SKM-1 treated with dmso at 0.1 percent for 144 hours (cell line): ENCODE measurements around the gene MYL2.
"Not testable (repeated sequence)": the region's sequence is repeated elsewhere in the genome, so short reads cannot be mapped to it uniquely, and the experiment has no call there.

ENCODE experiments used
- DNase-seq: peaks from one replicate; lab custom pipeline; 2025; ENCODE audit not compliant: unreplicated experiment; lab: John Stamatoyannopoulos, UW

Gene MYL2

GRCh38 chr12:110920324-110920910 lies at the start of gene MYL2:
TSS of gene MYL2 (minus strand) at chr12:110920579. CDS start at chr12:110920529, 50 bp downstream.
- no peak for DNase-seq

DNA sequence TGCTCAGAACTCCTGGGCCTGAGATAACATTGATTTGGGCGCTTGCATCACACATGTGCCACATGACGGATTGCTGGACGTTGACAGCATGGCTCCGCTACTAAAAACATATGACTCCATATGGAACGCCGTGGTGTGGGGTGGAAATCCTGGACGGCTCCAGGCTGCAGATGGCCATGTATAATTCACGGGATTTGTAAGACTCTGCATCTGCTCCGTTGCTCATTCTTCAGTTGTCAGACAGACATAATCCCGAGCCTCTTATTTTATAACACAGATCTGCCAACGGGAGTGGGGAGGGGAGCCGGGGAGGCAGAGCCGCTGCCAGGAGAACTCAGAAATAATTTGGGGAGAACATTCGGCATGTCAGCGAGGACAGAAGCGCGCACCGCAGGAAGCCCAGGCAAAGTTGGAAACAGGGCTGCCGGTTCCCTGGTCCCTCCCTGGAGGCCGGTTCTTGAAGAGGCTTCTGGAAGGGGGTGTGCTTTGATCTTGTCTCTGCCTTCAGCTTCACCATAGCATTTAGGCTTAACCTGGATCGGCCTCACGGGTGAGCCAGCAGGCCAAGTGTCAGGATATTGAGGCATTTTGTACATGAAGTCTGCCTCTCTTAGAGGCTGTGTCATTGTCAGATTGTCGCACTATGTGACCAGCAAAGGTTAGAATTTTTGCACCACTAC lies 45.8 kb upstream of the MYL2 start:
- DNase-seq: no peak

DNA sequence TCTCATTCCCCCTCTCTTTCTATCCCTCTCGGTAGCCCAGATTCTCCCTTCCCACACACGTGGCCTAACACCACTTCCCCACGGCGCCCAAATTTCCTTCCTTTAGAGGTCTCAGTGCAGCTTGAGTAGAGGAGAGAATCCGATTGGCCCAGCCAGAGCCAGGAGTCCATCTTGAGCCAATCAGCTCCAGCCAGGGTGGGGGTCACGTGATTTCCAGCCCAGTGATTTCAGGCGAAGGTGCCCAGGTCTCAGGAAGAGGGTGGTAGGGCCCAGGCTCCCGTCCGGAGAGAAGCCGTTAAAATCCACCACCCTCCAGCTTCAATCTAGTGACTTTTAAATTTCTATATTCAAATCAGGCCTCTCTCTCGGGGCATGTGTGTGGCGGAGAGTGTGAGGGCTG lies 45.2 kb upstream of the MYL2 start:
- no peak for DNase-seq

DNA sequence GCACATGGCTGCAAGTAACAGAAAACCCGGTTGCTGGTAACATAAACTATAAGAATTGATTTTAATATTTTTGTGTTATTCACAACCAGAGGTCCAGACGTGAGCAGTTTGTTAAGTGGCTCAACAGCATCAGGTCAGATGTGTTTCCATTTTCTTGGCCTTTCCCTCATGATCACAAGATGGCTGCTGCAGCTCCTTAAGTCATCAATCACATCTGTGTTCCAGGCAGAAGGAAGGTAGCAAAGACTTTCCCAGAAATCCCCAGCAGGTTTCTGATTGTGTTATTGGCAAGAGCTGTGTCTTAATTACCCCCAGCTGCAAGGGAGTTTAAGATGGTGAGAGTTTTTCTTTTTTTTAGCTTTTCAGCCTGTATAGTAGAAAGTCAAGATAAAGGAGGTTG lies 40.4 kb upstream of the MYL2 start:
- DNase-seq: no peak

DNA sequence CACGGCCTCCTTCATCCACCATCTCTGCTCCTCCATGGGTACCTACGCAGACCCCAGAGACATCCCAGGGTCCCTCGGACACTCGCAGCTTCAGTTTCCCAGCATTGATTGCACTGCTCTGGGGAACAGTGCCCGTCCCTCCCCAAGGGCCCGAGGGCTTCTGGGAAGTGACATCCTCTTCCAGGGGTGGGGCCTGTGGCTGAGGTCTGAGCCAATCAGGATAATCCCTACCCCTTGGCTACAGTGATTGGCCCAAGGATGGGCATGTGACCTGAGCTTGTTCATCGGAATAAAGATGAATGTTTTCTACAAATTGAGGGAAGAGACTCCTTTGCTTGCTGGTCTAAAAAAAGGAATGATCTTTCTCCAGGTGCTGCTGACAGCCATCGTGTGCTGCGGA lies 37.3 kb upstream of the MYL2 start:
- no peak for DNase-seq

GRCh38 chr12:110957159-110957558 lies 36.8 kb upstream of the MYL2 start:
- no peak for DNase-seq

DNA sequence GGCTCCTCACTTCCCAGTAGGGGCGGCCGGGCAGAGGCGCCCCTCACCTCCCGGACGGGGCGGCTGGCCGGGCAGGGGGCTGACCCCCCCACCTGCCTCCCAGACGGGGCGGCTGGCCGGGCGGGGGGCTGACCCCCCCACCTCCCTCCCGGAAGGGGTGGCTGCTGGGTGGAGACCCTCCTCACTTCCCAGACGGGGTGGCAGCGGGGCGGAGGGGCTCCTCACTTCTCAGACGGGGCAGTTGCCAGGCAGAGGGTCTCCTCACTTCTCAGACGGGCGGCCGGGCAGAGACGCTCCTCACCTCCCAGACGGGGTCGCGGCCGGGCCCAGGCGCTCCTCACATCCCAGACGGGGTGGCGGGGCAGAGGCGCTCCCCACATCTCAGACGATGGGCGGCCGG lies 30.5 kb upstream of the MYL2 start:
- not testable (repeated sequence) for DNase-seq

GRCh38 chr12:110950466-110950865 lies 30.1 kb upstream of the MYL2 start:
- not testable (repeated sequence) for DNase-seq

- no peak for DNase-seq
These were observed 27.7 kb upstream of the MYL2 start for GRCh38 chr12:110948041-110948440.

DNA sequence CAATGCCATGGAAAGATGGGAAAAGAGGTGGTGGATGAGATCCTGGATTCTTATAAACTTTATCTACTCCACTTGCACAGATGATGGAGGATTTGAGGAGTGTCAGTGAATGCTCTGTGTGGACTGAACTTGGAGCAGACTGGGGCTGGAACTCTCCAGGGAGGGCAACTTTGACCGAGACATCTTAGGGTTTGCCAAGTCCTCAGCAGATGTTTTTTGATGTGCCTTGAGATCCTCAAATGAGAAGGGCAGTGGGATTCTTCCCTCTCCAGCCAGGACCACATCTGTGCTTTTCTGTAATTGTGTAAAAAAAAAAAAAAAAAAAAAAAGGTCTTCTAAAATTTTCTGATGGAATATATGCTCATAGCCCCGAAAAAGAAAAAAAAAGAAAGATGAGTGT lies 23.0 kb upstream of the MYL2 start:
- no peak for DNase-seq

DNA sequence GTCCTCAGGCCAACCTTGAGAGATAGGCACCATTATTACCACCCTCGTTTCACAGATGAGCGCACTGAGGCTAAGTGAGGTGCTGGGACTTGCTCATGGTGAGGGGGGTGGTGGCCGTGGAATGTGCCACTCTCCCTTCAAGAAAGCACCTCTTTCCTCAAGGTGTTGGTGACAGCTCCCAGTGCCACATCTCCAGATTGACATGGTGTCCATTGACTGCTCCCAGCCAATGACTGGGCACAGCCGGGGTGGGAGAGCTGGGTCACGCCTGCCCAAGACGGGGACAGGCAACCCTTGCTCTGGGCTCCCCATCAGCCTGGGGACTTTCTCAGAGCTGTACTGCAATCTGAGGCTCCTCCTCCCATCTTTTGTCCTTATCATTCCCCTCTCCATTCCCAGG lies 21.0 kb upstream of the MYL2 start:
- no peak for DNase-seq

DNA sequence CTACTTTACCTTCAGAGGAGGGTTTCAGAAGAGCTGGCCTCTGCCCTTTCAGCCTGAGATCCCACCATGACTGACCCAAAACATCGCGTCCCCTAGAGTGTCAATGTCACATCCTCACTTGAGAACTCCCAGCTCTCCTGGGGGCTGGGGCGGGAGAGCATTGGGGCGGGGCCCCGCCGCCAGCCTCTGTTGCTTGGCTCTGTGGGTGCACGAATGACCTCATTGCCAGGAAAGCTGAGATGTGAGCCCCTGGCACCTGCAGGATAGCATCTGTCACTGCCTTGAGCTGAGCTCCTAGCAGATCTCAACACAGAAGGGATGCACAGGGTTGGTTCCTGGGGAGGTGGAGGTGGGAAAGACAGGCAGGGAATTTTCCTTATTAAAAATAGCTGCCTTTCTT lies 20.6 kb upstream of the MYL2 start:
- no peak for DNase-seq

DNA sequence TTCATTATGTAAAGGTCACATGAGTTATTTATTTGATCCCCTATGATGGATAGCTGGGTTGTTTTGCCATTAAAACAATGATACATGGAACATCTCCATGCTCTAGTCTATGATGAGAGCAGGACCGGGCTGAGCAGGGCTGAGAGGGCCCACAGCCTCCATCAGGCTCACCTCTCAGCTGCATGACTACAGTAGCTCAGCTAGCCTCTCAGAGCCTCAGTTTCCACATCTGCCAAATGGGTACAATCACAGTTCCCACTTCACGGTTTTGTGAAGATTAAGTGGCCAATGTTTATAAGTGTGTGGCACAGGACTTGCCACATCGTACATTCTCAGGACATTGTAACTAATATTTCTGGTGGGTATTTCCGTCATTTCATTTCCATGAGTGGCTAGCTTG lies 19.9 kb upstream of the MYL2 start:
- DNase-seq: no peak

DNA sequence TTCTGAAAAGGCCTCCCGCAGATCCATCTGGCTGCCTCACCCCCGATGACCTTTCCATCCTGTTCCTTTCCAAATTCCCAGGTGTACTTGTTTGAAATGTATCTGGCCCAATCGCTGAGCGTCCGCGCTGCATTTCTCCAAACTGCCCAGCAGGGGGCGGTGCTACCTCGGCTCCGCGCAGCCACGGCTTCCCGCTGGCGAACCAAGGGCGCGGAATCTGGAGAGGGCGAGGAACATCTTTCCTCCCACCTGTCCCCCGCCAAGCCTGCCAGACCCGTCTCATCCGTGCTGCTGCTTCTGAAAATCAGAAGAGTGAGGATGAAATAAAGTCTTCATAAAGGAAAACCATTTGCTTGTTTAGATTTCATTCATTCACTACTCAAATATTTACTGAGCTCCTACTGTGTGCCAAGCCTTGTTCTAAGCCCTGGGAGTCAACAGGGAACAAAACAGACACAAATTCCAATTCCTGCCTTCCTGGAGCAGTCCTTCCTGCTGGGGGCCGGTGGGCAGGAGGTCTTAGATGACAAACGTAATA lies 16.8 kb upstream of the MYL2 start:
- no peak for DNase-seq

DNA sequence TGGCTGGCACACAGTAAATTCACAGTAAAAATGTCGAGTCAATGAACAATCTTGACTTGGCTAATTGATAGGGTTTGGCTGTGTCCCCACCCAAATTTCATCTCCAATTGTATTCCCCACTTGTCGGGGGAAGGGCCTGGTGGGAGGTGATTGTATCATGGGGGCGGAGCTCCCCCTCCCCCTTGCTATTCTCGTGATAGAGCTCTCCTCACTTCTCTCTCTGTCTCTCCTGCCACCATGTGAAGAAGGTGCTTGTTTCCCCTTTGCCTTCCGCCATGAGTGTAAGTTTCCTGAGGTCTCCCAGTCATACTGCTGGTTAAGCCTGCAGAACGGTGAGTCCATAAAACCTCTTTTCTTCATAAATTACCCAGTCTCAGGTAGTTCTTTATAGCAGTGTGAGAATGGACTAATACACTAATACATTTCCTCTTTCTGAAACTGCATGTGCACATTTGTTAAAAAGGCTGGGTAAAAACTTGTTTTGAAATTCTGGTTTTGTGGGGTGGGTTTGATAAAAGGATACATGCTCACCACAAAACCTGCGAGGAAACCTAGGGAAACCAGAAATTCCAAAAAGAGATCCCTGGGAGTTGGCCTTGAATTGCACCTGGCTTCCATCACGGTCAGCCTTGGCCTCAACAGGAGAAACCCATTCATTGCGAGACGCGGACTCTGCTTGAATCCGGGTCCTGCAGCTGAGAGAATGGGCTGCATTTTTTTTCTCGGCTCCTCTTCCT lies 16.2 kb upstream of the MYL2 start:
- no peak for DNase-seq

GRCh38 chr12:110935588-110935987 lies 15.2 kb upstream of the MYL2 start:
- no peak for DNase-seq

- DNase-seq: no peak
These were observed 13.9 kb upstream of the MYL2 start for GRCh38 chr12:110934093-110934852.

GRCh38 chr12:110933326-110933974 lies 13.1 kb upstream of the MYL2 start:
- DNase-seq: no peak

- DNase-seq: no peak
These were observed 11.7 kb upstream of the MYL2 start for GRCh38 chr12:110932046-110932445.

DNA sequence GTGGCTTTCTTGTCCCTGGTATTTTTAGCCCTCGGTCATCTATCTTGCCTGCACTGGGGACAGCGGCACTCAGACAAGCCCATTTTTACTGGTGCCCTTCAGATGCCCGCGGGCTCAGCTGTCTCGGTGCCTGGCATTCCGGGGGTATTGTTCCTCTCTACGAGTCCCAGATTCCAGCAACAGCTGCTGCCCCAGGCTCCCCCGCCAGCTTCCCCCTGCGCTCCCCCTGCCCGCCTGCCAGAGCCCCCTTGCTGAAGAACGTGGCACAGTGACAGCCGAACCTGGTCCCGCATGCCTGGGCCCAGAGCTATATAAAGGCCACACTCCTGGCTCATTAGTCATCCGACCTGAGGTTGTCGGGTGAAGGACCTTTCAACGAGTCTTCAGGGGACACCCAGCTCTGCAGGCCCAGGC lies 10.9 kb upstream of the MYL2 start:
- no peak for DNase-seq
